ENCODE results near the gene CHRNA5.

- TF ChIP-seq CTCF (IDR thresholded peaks at IDR 0.05) (no peak), POLR2A (IDR thresholded peaks at IDR 0.05) (no peak)
Observed at GRCh38 chr15:78623786-78624497, 58.6 kb downstream of the CHRNA5 start.
